DND-41 (cell line): ENCODE measurements around the gene AFAP1L1.

Experiments used
- ATAC-seq: fragments of 200-7000 bp; cut with Tn5 transposase; 3 replicates; pipeline ENCODE4 v1.9.1; 2021; ENCODE audit warnings: low read depth; ENCODE audit not compliant: insufficient read depth
- DNase-seq: peaks from one replicate; pipeline ENCODE4 v3.0.0-alpha.2; 2020
- H2AFZ ChIP-seq: 2 replicates; pipeline ENCODE4 v1.6.0; 2012; ENCODE audit warnings: low read depth, low read length
- H3K27ac ChIP-seq: 2 replicates; pipeline ENCODE4 v1.5.1; 2012; ENCODE audit warnings: low read length, inconsistent platforms
- H3K27me3 ChIP-seq: fragments of 200-600 bp; sonication (generic); 2 replicates; pipeline ENCODE4 v1.6.0; 2012; ENCODE audit warnings: low read length, mild to moderate bottlenecking, inconsistent platforms; ENCODE audit not compliant: insufficient read depth, poor library complexity
- H3K36me3 ChIP-seq: 2 replicates; pipeline ENCODE4 v1.5.1; 2012; ENCODE audit warnings: low read length, inconsistent platforms; ENCODE audit not compliant: insufficient read depth
- H3K4me1 ChIP-seq: 2 replicates; pipeline ENCODE4 v1.5.1; 2012; ENCODE audit warnings: mild to moderate bottlenecking, low read length; ENCODE audit not compliant: insufficient read depth
- H3K4me2 ChIP-seq: 2 replicates; pipeline ENCODE4 v1.6.0; 2012; ENCODE audit warnings: mild to moderate bottlenecking, moderate library complexity, low read length, inconsistent platforms; ENCODE audit not compliant: insufficient read depth
- H3K4me3 ChIP-seq, 2 experiments: fragments of 200-600 bp in 1 of 2; shearing (Covaris generic) in 1 of 2; 2 replicates each; pipeline ENCODE4 v1.5.1; 2012 to 2016; ENCODE audit warnings: inconsistent platforms in 2 of 2, low read length in 2 of 2, mild to moderate bottlenecking in 2 of 2, low read depth in 1 of 2, moderate library complexity in 1 of 2
- H3K79me2 ChIP-seq: 2 replicates; pipeline ENCODE4 v1.6.0; 2012; ENCODE audit warnings: low read length, inconsistent platforms; ENCODE audit not compliant: insufficient read depth
- H3K9ac ChIP-seq: 2 replicates; pipeline ENCODE4 v1.6.0; 2012; ENCODE audit warnings: low read depth, mild to moderate bottlenecking, inconsistent platforms, low read length, moderate library complexity
- H3K9me3 ChIP-seq: 2 replicates; pipeline ENCODE4 v1.5.1; 2012; ENCODE audit warnings: low read length, moderate library complexity, mild to moderate bottlenecking, inconsistent platforms; ENCODE audit not compliant: insufficient read depth, severe bottlenecking
- H4K20me1 ChIP-seq: 2 replicates; pipeline ENCODE4 v1.6.0; 2012; ENCODE audit warnings: low read length; ENCODE audit not compliant: insufficient read depth
- EZH2 ChIP-seq: IDR thresholded peaks from 3 replicates; pipeline ENCODE4 v1.6.1; 2012; ENCODE audit warnings: borderline replicate concordance, low read depth, mild to moderate bottlenecking, moderate library complexity, low read length, inconsistent platforms; ENCODE audit not compliant: severe bottlenecking
- TF ChIP-seq, protein P1 (sequence below): IDR thresholded peaks from 2 replicates; pipeline ENCODE4 v1.5.1; 2012; ENCODE audit warnings: borderline replicate concordance, low read length, moderate library complexity, mild to moderate bottlenecking; ENCODE audit not compliant: poor library complexity, severe bottlenecking; ENCODE audit errors: extremely low read depth

The AFAP1L1 gene

DNA sequence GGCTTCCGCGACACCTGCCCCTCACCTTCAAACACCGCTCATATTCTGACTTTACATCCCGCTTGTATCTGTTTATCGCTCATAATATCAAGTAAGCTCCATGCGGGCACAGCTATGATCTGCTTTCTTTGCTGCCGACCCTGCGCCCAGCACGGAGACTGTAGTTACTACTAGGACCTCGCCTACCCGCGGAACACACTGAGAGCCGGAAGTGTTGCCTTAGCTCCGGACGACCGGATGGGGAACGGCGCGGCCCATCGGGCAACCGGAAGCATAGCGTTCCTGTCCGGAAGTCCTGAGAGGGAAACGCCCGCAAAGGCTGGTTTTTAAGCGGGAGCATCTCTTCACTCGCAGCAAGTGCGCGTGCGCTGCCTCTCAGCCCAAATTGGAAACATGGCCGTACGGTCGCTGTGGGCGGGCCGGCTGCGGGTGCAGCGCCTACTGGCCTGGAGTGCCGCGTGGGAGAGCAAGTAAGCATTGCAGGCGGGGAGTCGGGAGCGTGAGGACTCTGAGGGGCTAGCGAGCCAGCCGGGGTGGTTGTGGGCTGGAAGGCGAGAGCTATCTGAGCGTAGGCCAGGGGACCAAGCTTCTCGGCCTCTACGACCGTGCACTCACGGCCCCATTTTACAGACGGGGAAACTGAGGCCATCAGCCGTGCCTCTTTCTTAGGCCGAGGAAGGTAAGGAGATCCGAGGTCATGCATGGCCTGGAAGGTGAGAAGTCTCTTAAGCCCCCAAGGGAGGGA, 73.7 kb downstream of the AFAP1L1 start, which contains the start of gene GRPEL2:
GRPEL2 (plus strand) TSS at position 353 of the 745 bp plus-strand sequence; CDS start at position 394, 41 bp downstream.
- H3K27ac ChIP-seq: peak within 1 kb of the TSS; percentile 50; the same call in 1 of the 2 replicates
- ATAC-seq: peak; percentile 84
- peak within 1 kb of the TSS; percentile 63 for H3K4me2 ChIP-seq
- no peaks in the 10 kb centered on the region for H4K20me1 ChIP-seq
- H3K4me1 ChIP-seq: peaks cover 35% of the 10 kb centered on the region
- DNase-seq: peak; percentile 85
- H3K79me2 ChIP-seq: no peaks in the 10 kb centered on the region
- peak within 1 kb of the TSS; percentile 52 for H3K9ac ChIP-seq
- H2AFZ ChIP-seq: peak within 1 kb of the TSS; percentile 59
- H3K27me3 ChIP-seq: no peaks in the 10 kb centered on the region
- no peaks in the 10 kb centered on the region for H3K9me3 ChIP-seq
- H3K36me3 ChIP-seq: peaks cover 3% of the 10 kb centered on the region; the same call in 1 of the 2 replicates
- peak within 1 kb of the TSS; percentile 31 to 69; a peak in 3 of 4 replicates for H3K4me3 ChIP-seq
- TF ChIP-seq EZH2: no peak
- TF ChIP-seq, protein P1, sequence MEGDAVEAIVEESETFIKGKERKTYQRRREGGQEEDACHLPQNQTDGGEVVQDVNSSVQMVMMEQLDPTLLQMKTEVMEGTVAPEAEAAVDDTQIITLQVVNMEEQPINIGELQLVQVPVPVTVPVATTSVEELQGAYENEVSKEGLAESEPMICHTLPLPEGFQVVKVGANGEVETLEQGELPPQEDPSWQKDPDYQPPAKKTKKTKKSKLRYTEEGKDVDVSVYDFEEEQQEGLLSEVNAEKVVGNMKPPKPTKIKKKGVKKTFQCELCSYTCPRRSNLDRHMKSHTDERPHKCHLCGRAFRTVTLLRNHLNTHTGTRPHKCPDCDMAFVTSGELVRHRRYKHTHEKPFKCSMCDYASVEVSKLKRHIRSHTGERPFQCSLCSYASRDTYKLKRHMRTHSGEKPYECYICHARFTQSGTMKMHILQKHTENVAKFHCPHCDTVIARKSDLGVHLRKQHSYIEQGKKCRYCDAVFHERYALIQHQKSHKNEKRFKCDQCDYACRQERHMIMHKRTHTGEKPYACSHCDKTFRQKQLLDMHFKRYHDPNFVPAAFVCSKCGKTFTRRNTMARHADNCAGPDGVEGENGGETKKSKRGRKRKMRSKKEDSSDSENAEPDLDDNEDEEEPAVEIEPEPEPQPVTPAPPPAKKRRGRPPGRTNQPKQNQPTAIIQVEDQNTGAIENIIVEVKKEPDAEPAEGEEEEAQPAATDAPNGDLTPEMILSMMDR: no peak

DNA sequence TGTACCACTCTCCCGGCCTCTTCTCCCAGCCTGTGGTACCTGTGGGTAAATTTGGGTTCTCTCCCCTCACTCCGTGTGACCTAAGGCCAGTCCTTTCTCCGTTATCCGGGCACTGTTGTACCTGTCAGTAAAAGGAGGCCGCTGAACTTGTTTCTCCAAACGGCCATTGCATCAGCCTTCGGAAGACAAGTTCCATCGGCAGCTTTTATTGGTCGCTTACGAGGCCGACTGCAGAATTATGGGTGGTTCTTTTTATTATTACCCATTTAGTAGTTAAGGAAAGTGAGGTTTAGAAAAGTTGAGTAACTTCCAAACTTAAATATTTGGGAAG, 74.2 kb downstream of the AFAP1L1 start:
- Histone ChIP-seq H3K4me1 (peaks cover 35% of the 10 kb centered on the region), H3K9me3 (no peaks in the 10 kb centered on the region), H3K79me2 (no peaks in the 10 kb centered on the region), H3K27ac (peak overlapping the region; percentile 50; the same call in 1 of the 2 replicates), H2AFZ (peak overlapping the region; percentile 59), H3K4me3 (peak overlapping the region; percentile 31 to 69; a peak in 3 of 4 replicates), H3K9ac (peak overlapping the region; percentile 52), H3K36me3 (peaks cover 7% of the 10 kb centered on the region; the same call in 1 of the 2 replicates), H3K27me3 (no peaks in the 10 kb centered on the region), H4K20me1 (no peaks in the 10 kb centered on the region), H3K4me2 (peak overlapping the region; percentile 63)
- DNase-seq (no peak), ATAC-seq (no peak)
- TF ChIP-seq, protein P1: no peak
- TF ChIP-seq EZH2: no peak

GRCh38 chr5:149348518-149348917, 76.9 kb downstream of the AFAP1L1 start:
- no peak overlapping the region for H3K9ac ChIP-seq
- H3K4me2 ChIP-seq: no peak overlapping the region

More at GRCh38 chr5:149348518-149348917, 76.9 kb downstream of the AFAP1L1 start:
- Histone ChIP-seq H3K9me3 (no peaks in the 10 kb centered on the region), H4K20me1 (no peaks in the 10 kb centered on the region; the same call in 1 of the 2 replicates), H3K36me3 (peaks cover 10% of the 10 kb centered on the region; the same call in 1 of the 2 replicates), H3K27me3 (no peaks in the 10 kb centered on the region), H2AFZ (no peak overlapping the region), H3K4me1 (peaks cover 35% of the 10 kb centered on the region), H3K79me2 (no peaks in the 10 kb centered on the region), H3K4me3 (no peak overlapping the region), H3K27ac (no peak overlapping the region)
- ATAC-seq (peak; percentile 53), DNase-seq (no peak)
- TF ChIP-seq EZH2: no peak
- TF ChIP-seq, protein P1: no peak
